GM13977 (cell line): Measurements from ENCODE around the gene ERGIC3.
"Not testable (repeated sequence)": the region's sequence is repeated elsewhere in the genome, so short reads cannot be mapped to it uniquely, and the experiment has no call there.

Experiments used
- DNase-seq: peaks from one replicate; pipeline ENCODE4 v3.0.0; 2012; ENCODE audit warnings: low spot score
- CTCF ChIP-seq: IDR thresholded peaks from 2 replicates; pipeline ENCODE4 v1.5.1; 2012; ENCODE audit warnings: mild to moderate bottlenecking, control low read depth; ENCODE audit not compliant: insufficient read depth; ENCODE audit errors: extremely low read depth, missing control alignments
- in situ Hi-C: fragments of 300-500 bp; cut with MboI; formaldehyde crosslinking; loops from one replicate; pipeline ENCODE4 v1.12.0; 2022; ENCODE audit warnings: low sequenced_read_pairs, low pct_unique_long_range_greater_than_20kb, mixed read lengths, inconsistent platforms; ENCODE audit not compliant: unreplicated experiment

Gene ERGIC3

GRCh38 chr20:35517125-35517524 is 24.8 kb upstream of the ERGIC3 start:
- DNase-seq: no peak
- no peak for TF ChIP-seq CTCF
- in situ Hi-C loops: no loop called here

- in situ Hi-C loops, DNase-seq: not testable (repeated sequence)
Observed at GRCh38 chr20:35517767-35518166, 24.1 kb upstream of the ERGIC3 start.

- in situ Hi-C loops: no loop called here
- TF ChIP-seq CTCF: no peak
- DNase-seq: no peak
Observed at GRCh38 chr20:35518955-35519354, 22.9 kb upstream of the ERGIC3 start.

- peak; percentile 45 for DNase-seq
- in situ Hi-C loops: no loop called here
- peak; percentile 47 for TF ChIP-seq CTCF
Observed at GRCh38 chr20:35523298-35523888, 18.5 kb upstream of the ERGIC3 start.

- in situ Hi-C loops: no loop called here
- no peak for TF ChIP-seq CTCF
Observed at GRCh38 chr20:35525639-35526038, 16.2 kb upstream of the ERGIC3 start.

GRCh38 chr20:35527122-35527769 is 14.6 kb upstream of the ERGIC3 start:
- no peak for DNase-seq
- in situ Hi-C loops: no loop called here
- TF ChIP-seq CTCF: no peak

More at GRCh38 chr20:35525639-35526038, 16.2 kb upstream of the ERGIC3 start:
- no peak for DNase-seq

GRCh38 chr20:35529552-35529951 is 12.3 kb upstream of the ERGIC3 start, which contains the start of gene C20orf173:
C20orf173 (minus strand) TSS chr20:35529652; CDS start chr20:35529373, 279 bp downstream.
- no peak for DNase-seq
- in situ Hi-C loops: no loop called here
- no peak for TF ChIP-seq CTCF
